GM19452 (cell line): ENCODE data around the gene TMEM14C.

Experiments
- ATAC-seq: cut with Tn5 transposase; IDR thresholded peaks from one replicate; pipeline ENCODE4 v1.9.1; 2021; ENCODE audit not compliant: unreplicated experiment

TMEM14C gene

GRCh38 chr6:10759884-10760329 lies 37.0 kb downstream of the TMEM14C start:
- ATAC-seq = no peak

- no peak for ATAC-seq
These were observed 40.1 kb downstream of the TMEM14C start for GRCh38 chr6:10763006-10763405.

GRCh38 chr6:10769419-10769818 lies 46.5 kb downstream of the TMEM14C start:
- no peak for ATAC-seq

- no peak for ATAC-seq
These were observed 48.6 kb downstream of the TMEM14C start for GRCh38 chr6:10771371-10771894.

GRCh38 chr6:10778230-10778629 lies 55.4 kb downstream of the TMEM14C start:
- no peak for ATAC-seq

GRCh38 chr6:10779076-10779475 lies 56.2 kb downstream of the TMEM14C start:
- ATAC-seq = no peak
